GM12865 (cell line): Measurements from ENCODE around the gene SIRT3.
"Not testable (repeated sequence)": the region's sequence is repeated elsewhere in the genome, so short reads cannot be mapped to it uniquely, and the experiment has no call there.

Source experiments
- DNase-seq: peaks from one replicate; pipeline ENCODE4 v3.0.0; 2010; ENCODE audit warnings: low read depth
- H3K4me3 ChIP-seq: 2 replicates; pipeline ENCODE4 v1.5.1; 2011; ENCODE audit warnings: mild to moderate bottlenecking, low read depth, low read length, control low read depth
- CTCF ChIP-seq: IDR thresholded peaks from 2 replicates; pipeline ENCODE4 v1.5.1; 2011; ENCODE audit warnings: low read length, control low read depth, low read depth, inconsistent platforms; ENCODE audit not compliant: insufficient read depth; ENCODE audit errors: missing control alignments

SIRT3 gene

DNA sequence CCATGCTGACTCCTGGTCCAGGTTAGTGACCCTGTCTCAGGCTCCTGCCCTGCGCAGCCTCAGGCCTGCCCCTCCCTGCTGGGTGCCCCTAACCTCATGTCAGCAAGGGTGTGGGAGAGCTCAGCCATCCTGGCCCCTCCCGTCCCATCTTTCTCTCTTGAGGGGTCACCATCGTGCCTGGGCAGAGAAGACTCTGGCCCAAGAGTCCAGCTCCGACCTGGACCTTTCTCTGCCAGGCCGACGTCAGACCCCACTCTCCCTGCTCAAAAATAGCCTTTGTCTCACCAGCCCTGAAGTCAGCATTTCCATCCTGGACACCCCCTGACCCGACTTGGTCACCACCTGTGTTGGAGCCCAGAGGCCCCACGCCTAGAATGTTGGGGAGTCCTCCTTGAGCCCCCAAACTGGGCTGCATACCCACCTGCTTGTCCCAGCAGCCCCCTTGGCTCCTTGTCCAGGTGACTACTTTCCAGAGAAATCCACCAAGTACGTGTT, 38.4 kb downstream of the SIRT3 start:
- TF ChIP-seq CTCF, result no peak
- H3K4me3 ChIP-seq, result no peak overlapping the region
- no peak for DNase-seq

DNA sequence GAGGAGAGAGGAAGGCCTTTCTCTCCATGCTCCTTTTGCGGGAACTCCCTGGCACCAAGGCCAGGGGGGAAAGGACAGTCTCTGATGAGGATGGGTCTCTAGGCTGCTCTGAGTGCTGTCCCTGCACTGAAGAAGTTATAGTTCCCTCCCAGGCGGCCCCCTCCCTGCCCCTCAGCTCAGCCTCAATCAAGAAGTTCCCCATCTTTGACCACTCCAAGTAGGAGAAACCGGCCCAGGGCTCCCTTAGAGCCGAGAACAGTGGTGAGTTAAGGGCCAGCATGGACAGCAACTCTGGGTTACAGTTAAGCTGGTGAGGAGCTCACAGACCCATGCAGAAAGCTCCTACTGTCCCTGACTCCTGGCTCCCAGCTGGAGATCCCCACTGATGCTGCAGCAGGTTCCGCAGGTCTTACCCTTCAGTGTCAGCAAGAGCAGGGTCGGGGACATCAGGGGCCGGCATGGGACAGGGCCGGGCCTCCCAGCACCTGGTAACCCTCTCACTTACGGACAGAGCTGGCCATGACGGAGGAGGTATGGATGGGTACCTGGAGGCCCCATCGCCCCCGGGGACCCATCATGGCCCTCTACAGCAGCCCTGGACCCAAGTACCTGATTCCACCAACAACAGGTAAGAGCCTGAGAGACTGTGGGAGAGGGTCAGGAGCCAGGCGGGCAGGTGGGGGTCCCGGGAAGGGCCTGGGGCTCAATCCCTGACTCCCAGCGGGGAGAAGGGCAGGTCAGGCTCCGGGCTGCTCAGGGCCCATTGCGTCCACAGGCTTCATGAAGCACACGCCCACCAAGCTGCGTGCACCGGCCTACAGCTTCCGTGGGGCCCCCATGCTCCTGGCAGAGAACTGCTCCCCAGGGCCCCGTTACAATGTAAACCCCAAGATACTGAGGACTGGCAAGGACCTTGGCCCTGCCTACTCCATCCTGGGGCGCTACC, 39.1 kb downstream of the SIRT3 start:
- TF ChIP-seq CTCF, result no peak
- no peak overlapping the region for H3K4me3 ChIP-seq

GRCh38 chr11:193481-193880, 42.7 kb downstream of the SIRT3 start:
- H3K4me3 ChIP-seq, DNase-seq: not testable (repeated sequence)

More for the DNA sequence above, 39.1 kb downstream of the SIRT3 start:
- DNase-seq, result no peak

DNA sequence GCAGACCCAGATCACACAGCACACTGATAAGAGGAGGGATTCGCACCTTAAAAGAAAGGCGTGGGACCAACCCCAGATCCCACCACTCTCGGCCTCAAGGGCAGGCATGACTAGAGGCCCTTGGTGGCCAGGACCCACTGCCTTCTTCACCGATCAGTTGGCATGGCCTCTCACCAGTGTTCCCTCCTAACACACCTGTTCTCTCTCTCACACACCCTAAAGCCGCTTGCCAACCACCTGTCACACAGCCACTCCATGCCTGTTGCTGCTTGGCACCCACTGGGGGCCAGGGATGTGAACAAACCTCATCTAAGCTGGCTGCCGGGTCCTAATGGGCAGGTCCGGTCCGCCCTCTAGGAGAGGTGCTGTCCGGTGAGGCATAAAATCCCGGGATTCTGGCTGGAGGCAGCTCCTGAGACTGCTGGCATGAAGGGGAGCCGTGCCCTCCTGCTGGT, 43.4 kb downstream of the SIRT3 start, which contains the start of gene SCGB1C1:
Gene SCGB1C1, plus strand, starts transcription at position 405 of the 455 bp plus-strand sequence. Its CDS starts 22 bp downstream, at position 427.
- not testable (repeated sequence) for DNase-seq, H3K4me3 ChIP-seq

DNA sequence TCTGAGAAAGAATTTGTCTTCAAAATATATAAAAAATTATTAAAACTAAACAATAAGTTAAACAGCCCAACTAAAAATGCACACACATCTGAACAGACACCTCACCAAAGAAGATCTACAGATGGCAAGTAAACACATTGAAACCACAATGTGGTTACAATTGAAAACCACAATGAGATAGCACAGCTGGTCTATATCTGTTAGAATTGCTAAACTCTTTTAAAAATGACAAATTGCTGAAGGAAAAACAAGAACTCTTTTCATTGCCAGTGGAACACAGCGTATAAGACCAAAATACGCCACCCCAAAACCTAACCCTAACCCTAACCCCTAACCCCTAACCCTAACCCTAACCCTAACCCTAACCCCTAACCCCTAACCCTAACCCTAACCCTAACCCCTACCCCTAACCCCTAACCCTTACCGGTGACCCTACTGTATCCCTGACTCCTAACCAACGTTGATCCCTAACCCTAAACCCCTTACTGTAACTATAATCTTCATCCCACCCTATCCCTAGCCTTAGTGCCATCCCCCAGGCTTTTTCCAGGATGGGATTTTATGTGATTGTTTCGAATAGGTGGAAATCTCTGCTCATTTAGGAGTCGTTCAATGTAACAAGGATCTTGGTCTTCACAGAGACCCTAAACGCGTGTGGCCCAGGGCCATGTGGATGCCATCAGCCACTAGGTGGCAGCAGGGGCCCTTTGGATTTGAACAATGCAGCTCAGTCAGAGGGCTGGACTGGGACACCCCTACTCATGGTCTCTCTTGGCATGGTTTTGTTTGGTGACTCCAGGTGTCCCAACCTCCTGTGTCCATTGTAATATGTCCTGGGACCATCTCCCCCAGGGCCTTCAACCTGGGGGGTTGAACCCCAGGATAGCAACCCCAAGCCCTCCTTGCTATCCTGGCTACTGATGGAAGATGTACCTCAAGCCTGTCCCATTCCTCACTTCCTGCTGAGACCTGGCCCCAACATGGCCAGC, 44.4 kb downstream of the SIRT3 start:
- not testable (repeated sequence) for DNase-seq, H3K4me3 ChIP-seq
- peak; percentile 31 for TF ChIP-seq CTCF

DNA sequence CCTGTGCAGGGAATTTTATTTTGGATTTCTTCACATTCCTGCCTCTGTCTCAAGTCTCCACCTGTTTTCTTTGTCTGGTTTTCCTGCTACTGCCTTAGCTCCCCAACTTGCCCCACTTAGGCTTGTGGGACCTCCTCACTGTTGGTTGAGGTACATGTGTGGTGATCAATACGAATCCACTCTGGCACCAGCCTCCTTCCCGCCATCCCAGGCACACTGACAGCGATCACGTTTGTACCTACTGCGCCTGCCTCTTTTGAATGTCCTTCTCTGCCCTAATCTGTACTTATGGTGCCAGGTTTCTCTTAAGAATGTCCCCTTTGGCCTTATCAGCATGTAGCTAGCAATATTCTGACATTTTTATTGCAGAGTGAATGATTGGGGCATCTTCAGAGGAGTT, 45.6 kb downstream of the SIRT3 start:
- DNase-seq, H3K4me3 ChIP-seq: not testable (repeated sequence)

GRCh38 chr11:189843-190311, 46.3 kb downstream of the SIRT3 start:
- not testable (repeated sequence) for H3K4me3 ChIP-seq

DNA sequence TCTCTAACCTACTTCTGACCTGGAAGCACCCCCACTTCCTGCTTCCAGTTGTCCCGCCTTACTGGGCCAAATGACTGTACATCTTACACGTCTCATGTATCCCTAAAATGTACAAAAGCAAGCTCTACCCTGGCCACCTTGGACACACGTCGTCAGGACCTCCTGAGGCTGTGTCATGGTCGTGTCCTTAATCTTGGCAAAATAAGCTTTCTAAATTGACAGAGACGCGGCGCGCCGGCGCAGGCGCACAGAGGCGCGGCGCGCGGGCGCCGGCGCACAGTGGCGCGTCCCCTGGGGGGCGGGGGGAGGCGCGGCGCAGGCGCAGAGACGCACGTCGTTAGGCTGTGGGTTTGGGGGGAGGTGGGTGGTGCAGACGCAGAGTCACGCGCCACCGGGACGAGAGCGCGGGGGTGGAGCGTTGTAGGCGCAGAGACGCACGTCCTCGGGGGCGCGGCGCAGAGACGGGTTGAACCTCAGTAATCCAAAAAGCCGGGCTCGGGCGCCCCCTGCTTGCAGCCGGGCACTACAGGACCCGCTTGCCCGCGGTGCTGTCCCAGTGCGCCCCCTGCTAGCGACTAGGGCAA, 46.9 kb downstream of the SIRT3 start:
- DNase-seq, H3K4me3 ChIP-seq: not testable (repeated sequence)
- TF ChIP-seq CTCF, result peak; percentile 25

More at GRCh38 chr11:189843-190311, 46.3 kb downstream of the SIRT3 start:
- DNase-seq, result not testable (repeated sequence)

DNA sequence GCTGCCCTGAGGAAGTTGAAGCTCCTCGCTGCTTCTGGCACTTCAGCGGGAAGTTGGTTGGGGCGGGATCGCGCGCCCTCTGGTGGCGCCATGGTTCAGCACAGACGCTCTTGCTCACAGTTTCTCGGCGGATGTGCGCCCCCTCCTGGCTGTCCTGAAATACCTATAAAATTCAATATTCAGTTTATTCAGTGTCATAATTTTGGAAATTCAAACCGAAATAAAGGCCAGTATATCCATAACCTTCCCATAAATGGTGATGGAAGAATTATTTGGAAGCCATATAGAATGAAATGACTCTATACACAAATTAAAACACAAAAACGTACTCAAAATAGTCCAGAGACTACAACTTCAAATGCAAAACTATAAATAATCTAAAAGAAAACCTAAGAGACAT, 55.9 kb downstream of the SIRT3 start:
- not testable (repeated sequence) for H3K4me3 ChIP-seq, DNase-seq
